ENCODE measurements around the gene KSR1. TPM values are rescaled to one million over a fixed set of nuclear protein-coding genes. Genes with fewer than 3 reads are reported as not detected.

KSR1 gene
- total and polyA plus RNA-seq, 2 of the 8 experiments (the other 6 are each of a cell fraction or from before 2014, with no cell fraction given), result 14.1 to 34.7 TPM

- H2BK120ac ChIP-seq (replicated peaks; ENCODE audit: low read depth, low read length), result no peak overlapping the region
- no peaks in the 10 kb centered on the region for H4K20me1 ChIP-seq (replicated peaks in 1 of 2; ENCODE audit: control insufficient read depth in 1 of 2, insufficient read depth in 2 of 2, low read length in 2 of 2)
- no peaks in the 10 kb centered on the region for H3K79me2 ChIP-seq (ENCODE audit: control insufficient read depth in 1 of 2, insufficient read depth in 2 of 2, low read length in 2 of 2)
- H3K23me2 ChIP-seq (ENCODE audit: low read depth, low read length), result no peaks in the 10 kb centered on the region
- no peak overlapping the region for H3K4ac ChIP-seq (replicated peaks; ENCODE audit: insufficient read length, low read depth, low read length)
- H3K27ac ChIP-seq (ENCODE audit: low read depth, low read length), result no peak overlapping the region
- H3K79me1 ChIP-seq (ENCODE audit: low read depth, low read length), result peaks cover 6% of the 10 kb centered on the region
- no peak overlapping the region for H3K56ac ChIP-seq (replicated peaks; ENCODE audit: insufficient read length, low read depth, low read length)
- H4K91ac ChIP-seq (replicated peaks; ENCODE audit: insufficient read length, low read length), result no peak overlapping the region
- no peak overlapping the region for H3K23ac ChIP-seq (ENCODE audit: insufficient read length)
- no peak overlapping the region for H3K9ac ChIP-seq (replicated peaks in 1 of 4; ENCODE audit: extremely low read depth in 1 of 4, low read depth in 3 of 4, low read length in 3 of 4)
- H3K9me3 ChIP-seq (ENCODE audit: insufficient read depth in 2 of 2, low read depth in 1 of 2, low read length in 1 of 2), result no peaks in the 10 kb centered on the region; a peak in 1 of 4 replicates
- H3K14ac ChIP-seq (ENCODE audit: insufficient read length), result no peak overlapping the region
- CTCF ChIA-PET (ENCODE audit: partially characterized antibody), result interaction anchor here (0.6 to 3.6 kb wide), 8 partner anchors 9 to 468 kb away, joined by 3 to 19 read pairs (median 6); no protein-coding TSS in a partner anchor
- H3K4me1 ChIP-seq (replicated peaks in 1 of 4; ENCODE audit: control insufficient read depth in 3 of 4, insufficient read depth in 4 of 4, low read length in 3 of 4), result peaks cover 0 to 11% (median 2%) of the 10 kb centered on the region in 4 experiments; a peak in 4 of 7 replicates
- 94% methylated on average over 12 of the region's 12 CpGs; no CpG with 5 or more reads in 1 of the 2 experiments for WGBS, 2 experiments (ENCODE audit: extremely low coverage in 1 of 2, insufficient coverage in 1 of 2, insufficient read length in 1 of 2, insufficient replicate concordance in 2 of 2, low coverage in 1 of 2, low lambda C conversion rate in 2 of 2, missing lambda C conversion rate in 1 of 2)
- H2BK5ac ChIP-seq (ENCODE audit: low read depth, low read length), result no peak overlapping the region
- peaks cover 0 to 4% (median 0%) of the 10 kb centered on the region in 4 experiments; a peak in 1 of 8 replicates for H3K36me3 ChIP-seq (ENCODE audit: control insufficient read depth in 2 of 4, insufficient read depth in 4 of 4, low read length in 3 of 4)
- FAIRE-seq (no peak), DNase-seq (ENCODE audit: low read depth in 1 of 2, low spot score in 2 of 2) (no peak)
- no peak overlapping the region for H3K18ac ChIP-seq (ENCODE audit: extremely low read depth, low read length)
- H3K27me3 ChIP-seq (replicated peaks in 1 of 4; ENCODE audit: control insufficient read depth in 3 of 4, extremely low read depth in 1 of 4, insufficient read depth in 3 of 4, low read length in 3 of 4), result no peaks in the 10 kb centered on the region
- no peak overlapping the region for H2BK15ac ChIP-seq (ENCODE audit: low read length)
- POLR2A ChIA-PET (ENCODE audit: partially characterized antibody), result interaction anchor here (1.5 kb wide), 1 partner anchor 13 kb away, joined by 5 read pairs; no protein-coding TSS in a partner anchor
- H4K8ac ChIP-seq (ENCODE audit: extremely low read depth, insufficient read depth, low read length), result no peak overlapping the region
- H3K4me3 ChIP-seq (ENCODE audit: extremely low read depth in 1 of 4, insufficient read depth in 2 of 4, low read depth in 3 of 4, low read length in 4 of 4), result no peak overlapping the region
- H3K4me2 ChIP-seq (ENCODE audit: insufficient read depth in 1 of 2, low read depth in 2 of 2, low read length in 2 of 2), result no peak overlapping the region
- no peak overlapping the region for H2AK5ac ChIP-seq (ENCODE audit: low read depth, low read length)
- H2AFZ ChIP-seq (ENCODE audit: low read length), result no peak overlapping the region
- H2BK12ac ChIP-seq (ENCODE audit: low read depth, low read length), result no peak overlapping the region
- H2BK20ac ChIP-seq (ENCODE audit: low read length), result no peak overlapping the region
- no peak overlapping the region for H4K5ac ChIP-seq (ENCODE audit: insufficient read length, low read depth, low read length)
- TF ChIP-seq RAD21 (IDR thresholded peaks at IDR 0.05 in 1 of 2, conservative IDR thresholded peaks at IDR 0.05 in 1 of 2; ENCODE audit: low read depth in 2 of 2, low read length in 2 of 2) (no peak), SIRT6 (IDR thresholded peaks at IDR 0.05; ENCODE audit: low read length) (no peak), BCL11A (IDR thresholded peaks at IDR 0.05; ENCODE audit: low read depth in 2 of 2, low read length in 2 of 2) (no peak), RFX5 (IDR thresholded peaks at IDR 0.05; ENCODE audit: borderline replicate concordance, low read depth, low read length) (no peak), SUZ12 (IDR thresholded peaks at IDR 0.05; ENCODE audit: low read length) (no peak), CBX5 (IDR thresholded peaks at IDR 0.05; ENCODE audit: low read depth, low read length) (no peak), KDM4A (IDR thresholded peaks at IDR 0.05; ENCODE audit: low read depth, low read length, severe bottlenecking) (no peak)
- TF ChIP-seq, protein P1, sequence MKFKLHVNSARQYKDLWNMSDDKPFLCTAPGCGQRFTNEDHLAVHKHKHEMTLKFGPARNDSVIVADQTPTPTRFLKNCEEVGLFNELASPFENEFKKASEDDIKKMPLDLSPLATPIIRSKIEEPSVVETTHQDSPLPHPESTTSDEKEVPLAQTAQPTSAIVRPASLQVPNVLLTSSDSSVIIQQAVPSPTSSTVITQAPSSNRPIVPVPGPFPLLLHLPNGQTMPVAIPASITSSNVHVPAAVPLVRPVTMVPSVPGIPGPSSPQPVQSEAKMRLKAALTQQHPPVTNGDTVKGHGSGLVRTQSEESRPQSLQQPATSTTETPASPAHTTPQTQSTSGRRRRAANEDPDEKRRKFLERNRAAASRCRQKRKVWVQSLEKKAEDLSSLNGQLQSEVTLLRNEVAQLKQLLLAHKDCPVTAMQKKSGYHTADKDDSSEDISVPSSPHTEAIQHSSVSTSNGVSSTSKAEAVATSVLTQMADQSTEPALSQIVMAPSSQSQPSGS (IDR thresholded peaks at IDR 0.05; ENCODE audit: low read length), result no peak
Measured at GRCh38 chr17:27558842-27559505, 102.7 kb downstream of the KSR1 start.

Measured in H1 (cell line).